ENCODE data around the gene EPB41L1.

The EPB41L1 gene

GRCh38 chr20:36126836-36127527 lies 27.6 kb upstream of the EPB41L1 start:
- no peak for DNase-seq (ENCODE audit: extremely low read depth, insufficient read length)
- H3K4me3 ChIP-seq (replicated peaks; ENCODE audit: low read depth, low read length): no peak overlapping the region
- no peak for TF ChIP-seq CTCF (IDR thresholded peaks at IDR 0.05; ENCODE audit: insufficient read depth, low read length, poor library complexity, severe bottlenecking)
- no peaks in the 10 kb centered on the region for H3K27me3 ChIP-seq (replicated peaks; ENCODE audit: control insufficient read depth, insufficient read depth, low read length)
- H3K36me3 ChIP-seq (ENCODE audit: control insufficient read depth, insufficient read depth, low read length): no peaks in the 10 kb centered on the region

GRCh38 chr20:36128463-36129159 lies 25.9 kb upstream of the EPB41L1 start:
- H3K27me3 ChIP-seq (replicated peaks; ENCODE audit: control insufficient read depth, insufficient read depth, low read length): no peaks in the 10 kb centered on the region
- no peak overlapping the region for H3K4me3 ChIP-seq (replicated peaks; ENCODE audit: low read depth, low read length)
- H3K36me3 ChIP-seq (ENCODE audit: control insufficient read depth, insufficient read depth, low read length): no peaks in the 10 kb centered on the region
- no peak for TF ChIP-seq CTCF (IDR thresholded peaks at IDR 0.05; ENCODE audit: insufficient read depth, low read length, poor library complexity, severe bottlenecking)
- DNase-seq (ENCODE audit: extremely low read depth, insufficient read length): no peak

GRCh38 chr20:36129160-36129543 lies 25.4 kb upstream of the EPB41L1 start:
- TF ChIP-seq CTCF (IDR thresholded peaks at IDR 0.05; ENCODE audit: insufficient read depth, low read length, poor library complexity, severe bottlenecking): no peak
- no peaks in the 10 kb centered on the region for H3K27me3 ChIP-seq (replicated peaks; ENCODE audit: control insufficient read depth, insufficient read depth, low read length)
- no peak for DNase-seq (ENCODE audit: extremely low read depth, insufficient read length)
- no peaks in the 10 kb centered on the region for H3K36me3 ChIP-seq (ENCODE audit: control insufficient read depth, insufficient read depth, low read length)
- no peak overlapping the region for H3K4me3 ChIP-seq (replicated peaks; ENCODE audit: low read depth, low read length)

- H3K27me3 ChIP-seq (replicated peaks; ENCODE audit: control insufficient read depth, insufficient read depth, low read length): no peaks in the 10 kb centered on the region
- no peak for TF ChIP-seq CTCF (IDR thresholded peaks at IDR 0.05; ENCODE audit: insufficient read depth, low read length, poor library complexity, severe bottlenecking)
- H3K4me3 ChIP-seq (replicated peaks; ENCODE audit: low read depth, low read length): no peak overlapping the region
- H3K36me3 ChIP-seq (ENCODE audit: control insufficient read depth, insufficient read depth, low read length): no peaks in the 10 kb centered on the region
- no peak for DNase-seq (ENCODE audit: extremely low read depth, insufficient read length)
Measured at GRCh38 chr20:36130390-36130789, 24.1 kb upstream of the EPB41L1 start.

- no peak for DNase-seq (ENCODE audit: extremely low read depth, insufficient read length)
- Histone ChIP-seq H3K27me3 (replicated peaks; ENCODE audit: control insufficient read depth, insufficient read depth, low read length) (no peaks in the 10 kb centered on the region), H3K4me3 (replicated peaks; ENCODE audit: low read depth, low read length) (no peak overlapping the region), H3K36me3 (ENCODE audit: control insufficient read depth, insufficient read depth, low read length) (no peaks in the 10 kb centered on the region)
- TF ChIP-seq CTCF (IDR thresholded peaks at IDR 0.05; ENCODE audit: insufficient read depth, low read length, poor library complexity, severe bottlenecking): no peak
Measured at GRCh38 chr20:36132802-36133211, 21.7 kb upstream of the EPB41L1 start.

Measured in GM06990 (cell line).